OCI-LY1 (cell line): Measurements from ENCODE around the gene FAM120A.

ENCODE experiments used
- CTCF ChIP-seq: fragments of 200-600 bp; sonication (generic), shearing (Covaris generic); IDR thresholded peaks from 2 replicates; pipeline ENCODE4 v1.5.1; 2017; ENCODE audit warnings: mild to moderate bottlenecking, antibody characterized with exemption, low read length, moderate library complexity, mixed read lengths
- EZH2 ChIP-seq: fragments of 200-600 bp; sonication (generic), shearing (Covaris generic); IDR thresholded peaks from 2 replicates; pipeline ENCODE4 v1.8.0; 2017; ENCODE audit warnings: borderline replicate concordance, mixed run types, mild to moderate bottlenecking, antibody characterized with exemption, low read length, moderate library complexity, mixed read lengths

DNA sequence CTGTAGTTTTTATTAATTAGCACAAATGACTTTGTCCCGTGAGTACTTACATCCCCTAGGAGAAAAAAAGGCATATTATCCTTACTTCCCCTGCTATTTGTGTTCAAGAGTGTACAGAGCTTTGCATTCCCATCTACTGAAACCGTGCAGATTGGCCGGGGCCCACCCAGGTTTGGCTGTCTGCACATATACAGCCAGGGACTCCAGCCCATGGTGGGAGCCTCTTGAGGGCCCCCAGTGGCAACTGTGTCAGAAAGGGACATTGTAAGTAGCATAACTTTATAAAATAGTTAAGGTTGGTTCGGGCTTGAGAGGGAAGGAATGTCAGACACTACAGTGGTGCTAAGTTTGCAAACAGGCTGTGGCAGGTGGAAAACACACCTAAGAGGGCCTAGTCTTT, 149.6 kb downstream of the FAM120A start:
- TF ChIP-seq CTCF (no peak), EZH2 (no peak)
